ENCODE results near the gene CLPTM1.

DNA sequence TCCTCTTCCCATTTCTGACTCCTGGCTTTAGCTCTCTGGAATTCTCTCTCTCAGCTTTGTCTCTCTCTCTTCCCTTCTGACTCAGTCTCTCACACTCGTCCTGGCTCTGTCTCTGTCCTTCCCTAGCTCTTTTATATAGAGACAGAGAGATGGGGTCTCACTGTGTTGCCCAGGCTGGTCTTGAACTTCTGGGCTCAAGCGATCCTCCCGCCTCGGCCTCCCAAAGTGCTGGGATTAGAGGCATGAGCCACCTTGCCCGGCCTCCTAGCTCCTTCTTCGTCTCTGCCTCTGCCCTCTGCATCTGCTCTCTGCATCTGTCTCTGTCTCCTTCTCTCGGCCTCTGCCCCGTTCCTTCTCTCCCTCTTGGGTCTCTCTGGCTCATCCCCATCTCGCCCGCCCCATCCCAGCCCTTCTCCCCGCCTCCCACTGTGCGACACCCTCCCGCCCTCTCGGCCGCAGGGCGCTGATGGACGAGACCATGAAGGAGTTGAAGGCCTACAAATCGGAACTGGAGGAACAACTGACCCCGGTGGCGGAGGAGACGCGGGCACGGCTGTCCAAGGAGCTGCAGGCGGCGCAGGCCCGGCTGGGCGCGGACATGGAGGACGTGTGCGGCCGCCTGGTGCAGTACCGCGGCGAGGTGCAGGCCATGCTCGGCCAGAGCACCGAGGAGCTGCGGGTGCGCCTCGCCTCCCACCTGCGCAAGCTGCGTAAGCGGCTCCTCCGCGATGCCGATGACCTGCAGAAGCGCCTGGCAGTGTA lies 46.9 kb upstream of the CLPTM1 start:
- TF ChIP-seq POLR2AphosphoS5 (IDR thresholded peaks at IDR 0.05; ENCODE audit: borderline replicate concordance, low read depth, low read length) (no peak), EZH2 (IDR thresholded peaks at IDR 0.05) (no peak)
